Calu3 (cell line): ENCODE results near the gene MDM1. TPM values are rescaled to one million over a fixed set of nuclear protein-coding genes. Genes with fewer than 3 reads are reported as not detected.

Experiments used
- Bru-seq: library from RNA; stranded (reverse); fragments of 400-500 nt; gene quantifications from one replicate; lab custom pipeline; 2021; lab: Mats Ljungman, UMichigan
- BruChase-seq, 2 experiments: library from RNA; stranded (reverse); fragments of 400-500 nt; gene quantifications; one replicate each; lab custom pipeline; 2021; lab: Mats Ljungman, UMichigan
- BruUV-seq: library from RNA; stranded (reverse); fragments of 400-500 nt; replicated peaks from 2 replicates; lab custom pipeline; 2021; lab: Mats Ljungman, UMichigan
- CTCF ChIA-PET: fragments of 300-600 bp; sonication (Branson Sonifier 250); formaldehyde crosslinking; loops from one replicate; lab custom pipeline; 2022; ENCODE audit warnings: antibody characterized with exemption; lab: Charles Lee
- DNase-seq: peaks from one replicate; pipeline ENCODE4 v3.0.0; 2022
- H3K27ac Mint-ChIP-seq: one replicate; pipeline ENCODE4 v1.8.0; 2022; ENCODE audit warnings: mixed read lengths; ENCODE audit not compliant: unreplicated experiment
- H3K27me3 Mint-ChIP-seq: one replicate; pipeline ENCODE4 v1.8.0; 2022; ENCODE audit warnings: mixed read lengths; ENCODE audit not compliant: unreplicated experiment
- H3K36me3 Mint-ChIP-seq: one replicate; pipeline ENCODE4 v1.8.0; 2022; ENCODE audit warnings: mild to moderate bottlenecking, moderate library complexity, mixed read lengths; ENCODE audit not compliant: insufficient read depth, unreplicated experiment
- H3K4me1 Mint-ChIP-seq: one replicate; pipeline ENCODE4 v1.8.0; 2022; ENCODE audit warnings: mild to moderate bottlenecking, low read depth, mixed read lengths; ENCODE audit not compliant: unreplicated experiment
- H3K4me3 Mint-ChIP-seq: one replicate; pipeline ENCODE4 v1.8.0; 2022; ENCODE audit warnings: mild to moderate bottlenecking, low read depth, moderate library complexity, mixed read lengths; ENCODE audit not compliant: unreplicated experiment
- H3K9me3 Mint-ChIP-seq: one replicate; pipeline ENCODE4 v1.8.0; 2022; ENCODE audit warnings: low read depth, mixed read lengths; ENCODE audit not compliant: unreplicated experiment
- intact Hi-C: fragments of 100-400 bp; cut with micrococcal nuclease; formaldehyde crosslinking; loops from one replicate; pipeline ENCODE4 v1.10.0; 2022; ENCODE audit not compliant: unreplicated experiment
- long read RNA-seq: library from polyadenylated mRNA; stranded (forward); transcript quantifications from one replicate; pipeline ENCODE4 v2.0.0, GENCODE V29; 2022
- total RNA-seq: library from RNA; stranded (reverse); gene quantifications from 2 replicates; pipeline ENCODE4 v1.2.3, GENCODE V29; 2022
- TF ChIP-seq, protein P1 (sequence below): fragments of 200-600 bp; IDR thresholded peaks from one replicate; pipeline ENCODE4 v1.8.0; 2022; ENCODE audit warnings: antibody characterized with exemption; ENCODE audit not compliant: unreplicated experiment

MDM1 gene, protein sequence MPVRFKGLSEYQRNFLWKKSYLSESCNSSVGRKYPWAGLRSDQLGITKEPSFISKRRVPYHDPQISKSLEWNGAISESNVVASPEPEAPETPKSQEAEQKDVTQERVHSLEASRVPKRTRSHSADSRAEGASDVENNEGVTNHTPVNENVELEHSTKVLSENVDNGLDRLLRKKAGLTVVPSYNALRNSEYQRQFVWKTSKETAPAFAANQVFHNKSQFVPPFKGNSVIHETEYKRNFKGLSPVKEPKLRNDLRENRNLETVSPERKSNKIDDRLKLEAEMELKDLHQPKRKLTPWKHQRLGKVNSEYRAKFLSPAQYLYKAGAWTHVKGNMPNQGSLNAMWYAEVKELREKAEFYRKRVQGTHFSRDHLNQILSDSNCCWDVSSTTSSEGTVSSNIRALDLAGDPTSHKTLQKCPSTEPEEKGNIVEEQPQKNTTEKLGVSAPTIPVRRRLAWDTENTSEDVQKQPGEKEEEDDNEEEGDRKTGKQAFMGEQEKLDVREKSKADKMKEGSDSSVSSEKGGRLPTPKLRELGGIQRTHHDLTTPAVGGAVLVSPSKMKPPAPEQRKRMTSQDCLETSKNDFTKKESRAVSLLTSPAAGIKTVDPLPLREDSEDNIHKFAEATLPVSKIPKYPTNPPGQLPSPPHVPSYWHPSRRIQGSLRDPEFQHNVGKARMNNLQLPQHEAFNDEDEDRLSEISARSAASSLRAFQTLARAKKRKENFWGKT
- total RNA-seq, result 22.7 and 23.0 TPM in 2 replicates
- Bru-seq, nascent RNA, result percentile 60 among the genes with signal in this experiment
- percentile 55 among the genes with signal in this experiment for BruChase-seq, experiment 1, labeled RNA remaining after a 6-hour chase
- BruChase-seq, experiment 2, labeled RNA remaining after a 2-hour chase, result percentile 64 among the genes with signal in this experiment
- long read RNA-seq, partial matches to known transcripts, result 0 of 7 reads
- long read RNA-seq, other reads (novel, unspliced or antisense), result 1 of 7 reads

DNA sequence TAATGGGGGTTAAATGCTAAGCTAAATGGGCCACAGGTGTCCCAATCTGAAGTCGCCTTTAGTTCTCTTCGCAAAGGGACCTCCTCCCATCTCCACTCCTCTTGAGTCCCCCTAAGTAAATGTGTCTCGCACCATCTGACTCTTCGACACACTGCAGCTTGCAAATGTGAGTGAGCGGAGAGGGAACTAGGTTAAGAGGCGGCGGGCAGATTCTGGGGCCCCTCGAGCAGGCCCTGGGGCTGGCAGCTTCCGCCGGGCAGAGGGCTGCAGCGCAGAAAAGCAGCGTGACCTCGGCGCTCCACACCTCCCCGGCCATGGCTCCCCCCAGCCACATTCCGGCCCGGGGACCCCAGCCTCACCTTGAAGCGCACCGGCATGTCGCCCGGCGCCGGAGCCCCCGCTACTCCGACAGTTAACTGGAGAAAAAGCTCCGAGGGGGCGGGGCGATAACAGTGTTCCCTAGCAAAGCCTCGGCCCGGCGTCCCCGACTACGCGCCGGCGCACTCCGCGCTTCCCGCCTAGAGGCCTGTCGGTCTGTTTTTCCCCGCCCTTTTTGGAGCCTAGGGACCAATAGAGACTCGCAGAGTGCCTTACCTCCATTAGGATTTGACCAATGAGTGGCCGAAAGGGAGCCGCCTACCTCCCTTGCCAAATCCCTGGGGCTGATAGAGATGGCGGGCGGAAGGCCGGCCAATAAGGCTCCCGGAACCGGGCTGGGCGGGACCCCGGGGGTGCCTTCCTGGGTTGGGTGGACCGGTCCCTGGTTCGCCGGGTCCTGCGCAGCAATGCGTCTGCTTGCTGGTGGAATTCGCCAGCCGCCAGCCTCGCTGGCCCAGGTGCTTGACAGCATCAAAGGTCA, at the start of gene MDM1:
Gene MDM1, minus strand, starts transcription at position 494 of the 859 bp plus-strand sequence. Its CDS starts 117 bp downstream, at position 377.
- CTCF ChIA-PET, result interaction anchor here (0.8 to 1.1 kb wide), 2 partner anchors 283 to 414 kb away, joined by 3 read pairs; partner anchors contain the start of gene SLC35E3
- Mint-ChIP-seq H3K9me3 (no peaks in the 10 kb centered on the region), H3K36me3 (peaks cover 20% of the 10 kb centered on the region), H3K4me1 (peaks cover 11% of the 10 kb centered on the region), H3K27me3 (peaks cover 14% of the 10 kb centered on the region), H3K27ac (peak within 1 kb of the TSS; percentile 56), H3K4me3 (peak within 1 kb of the TSS; percentile 81)
- DNase-seq, result peak; percentile 98
- no TSS peak for BruUV-seq
- intact Hi-C loops, result no loop called here
- TF ChIP-seq, protein P1, sequence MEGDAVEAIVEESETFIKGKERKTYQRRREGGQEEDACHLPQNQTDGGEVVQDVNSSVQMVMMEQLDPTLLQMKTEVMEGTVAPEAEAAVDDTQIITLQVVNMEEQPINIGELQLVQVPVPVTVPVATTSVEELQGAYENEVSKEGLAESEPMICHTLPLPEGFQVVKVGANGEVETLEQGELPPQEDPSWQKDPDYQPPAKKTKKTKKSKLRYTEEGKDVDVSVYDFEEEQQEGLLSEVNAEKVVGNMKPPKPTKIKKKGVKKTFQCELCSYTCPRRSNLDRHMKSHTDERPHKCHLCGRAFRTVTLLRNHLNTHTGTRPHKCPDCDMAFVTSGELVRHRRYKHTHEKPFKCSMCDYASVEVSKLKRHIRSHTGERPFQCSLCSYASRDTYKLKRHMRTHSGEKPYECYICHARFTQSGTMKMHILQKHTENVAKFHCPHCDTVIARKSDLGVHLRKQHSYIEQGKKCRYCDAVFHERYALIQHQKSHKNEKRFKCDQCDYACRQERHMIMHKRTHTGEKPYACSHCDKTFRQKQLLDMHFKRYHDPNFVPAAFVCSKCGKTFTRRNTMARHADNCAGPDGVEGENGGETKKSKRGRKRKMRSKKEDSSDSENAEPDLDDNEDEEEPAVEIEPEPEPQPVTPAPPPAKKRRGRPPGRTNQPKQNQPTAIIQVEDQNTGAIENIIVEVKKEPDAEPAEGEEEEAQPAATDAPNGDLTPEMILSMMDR, result no peak

DNA sequence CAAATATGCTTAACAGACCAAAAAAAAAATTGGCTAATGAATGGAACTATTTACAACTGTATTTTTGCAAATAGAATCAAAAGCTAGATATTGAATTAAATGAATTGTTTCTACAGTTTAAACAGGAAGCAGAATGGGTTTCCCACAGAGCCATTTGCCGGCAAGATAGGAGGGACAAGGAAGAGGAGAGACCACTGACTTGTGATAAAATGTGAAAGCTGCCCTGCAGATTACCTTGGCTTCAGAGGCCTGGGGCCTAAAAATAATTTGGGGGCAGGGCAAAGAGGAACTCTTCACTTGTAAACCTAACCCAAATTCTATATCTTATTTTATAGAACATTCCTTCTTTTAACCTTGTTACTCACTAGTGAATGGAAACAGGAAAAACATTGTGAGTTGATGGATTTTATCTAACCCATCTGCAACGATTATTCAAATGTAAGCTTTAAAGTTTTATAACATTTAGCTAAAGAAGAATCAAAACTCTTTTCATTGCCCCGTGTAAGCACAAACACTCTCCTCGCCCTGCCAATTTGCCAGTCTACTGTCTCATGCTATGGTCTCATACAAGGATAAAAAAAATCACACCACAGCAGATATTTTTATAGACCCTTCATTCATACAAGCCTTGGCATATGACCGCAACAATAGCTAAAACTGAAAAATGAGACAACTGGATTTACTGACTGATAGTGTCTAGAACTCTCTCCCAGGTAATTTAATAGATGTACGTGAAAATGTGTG, 49.5 kb upstream of the MDM1 start:
- Mint-ChIP-seq H3K4me1 (no peaks in the 10 kb centered on the region), H3K27ac (no peak overlapping the region), H3K27me3 (peaks cover 42% of the 10 kb centered on the region), H3K9me3 (no peaks in the 10 kb centered on the region), H3K4me3 (no peak overlapping the region), H3K36me3 (no peaks in the 10 kb centered on the region)
- TF ChIP-seq, protein P1, result no peak
- CTCF ChIA-PET, result interaction anchor here (0.5 kb wide), 1 partner anchor 151 kb away, joined by 5 read pairs; no protein-coding TSS in a partner anchor
- intact Hi-C loops, result no loop called here
- no TSS peak for BruUV-seq
- no peak for DNase-seq

DNA sequence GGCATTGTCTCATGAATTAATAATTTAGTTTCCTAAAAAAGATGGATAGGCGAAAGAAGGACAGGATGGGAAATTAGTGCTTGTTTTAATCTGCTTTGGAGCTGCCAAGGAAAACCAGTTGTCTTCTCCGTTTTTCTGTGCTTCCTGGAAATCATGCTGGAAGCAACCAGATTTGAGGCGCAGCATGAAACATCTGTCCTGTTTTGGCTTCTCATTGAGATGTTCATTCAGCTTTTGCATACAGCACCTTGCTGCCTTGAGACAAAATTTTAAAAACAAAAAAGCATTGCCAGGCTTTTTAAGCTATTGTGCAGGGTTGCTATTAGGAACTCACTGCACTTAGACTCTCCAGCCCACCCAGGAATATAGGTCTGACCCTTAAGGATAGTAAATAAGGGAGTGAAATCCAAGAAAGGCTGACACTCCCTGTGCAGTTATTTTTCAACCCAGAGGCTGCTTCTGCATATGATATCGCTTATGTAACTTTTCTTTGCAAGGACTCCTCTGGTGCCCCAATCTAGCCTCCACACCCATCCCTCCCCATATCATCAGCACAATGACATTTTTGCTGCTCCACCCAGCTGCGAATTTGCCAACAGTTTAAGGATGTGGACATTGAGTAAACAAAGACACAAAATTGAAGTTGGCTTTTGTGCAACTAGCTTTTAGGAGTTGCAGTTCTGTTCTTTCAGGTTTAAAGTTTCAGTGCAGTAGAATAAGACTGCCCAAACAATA, 46.9 kb upstream of the MDM1 start:
- Mint-ChIP-seq H3K9me3 (no peaks in the 10 kb centered on the region), H3K36me3 (no peaks in the 10 kb centered on the region), H3K4me3 (no peak overlapping the region), H3K27me3 (peaks cover 20% of the 10 kb centered on the region), H3K4me1 (no peaks in the 10 kb centered on the region), H3K27ac (no peak overlapping the region)
- TF ChIP-seq, protein P1, result no peak
- DNase-seq, result no peak
- BruUV-seq, result no TSS peak
- intact Hi-C loops, result no loop called here
- CTCF ChIA-PET, result interaction anchor here (0.5 kb wide), 1 partner anchor 74 kb away, joined by 6 read pairs; no protein-coding TSS in a partner anchor
